Activated CD8-positive, alpha-beta memory T cell treated with anti-CD3 and anti-CD28 coated beads for 36 hours (primary cell): ENCODE data around the gene ATP1A2. TPM values are rescaled to one million over a fixed set of nuclear protein-coding genes. Genes with fewer than 3 reads are reported as not detected.

Experiments
- CTCF ChIA-PET: fragments of 350-600 bp; sonication (Branson Sonifier 250); formaldehyde crosslinking; loops from one replicate; lab custom pipeline; 2021; ENCODE audit warnings: antibody characterized with exemption; lab: Charles Lee
- POLR2A ChIA-PET: fragments of 350-600 bp; sonication (Branson Sonifier 250); formaldehyde crosslinking; loops from one replicate; lab custom pipeline; 2021; ENCODE audit warnings: antibody characterized with exemption; lab: Charles Lee
- total RNA-seq, 2 experiments: library from RNA; stranded (reverse); gene quantifications; one replicate each; pipeline ENCODE4 v1.2.3, GENCODE V29; 2021

Gene ATP1A2
- total RNA-seq = not detected

GRCh38 chr1:160115545-160116282 lies at the start of gene ATP1A2:
TSS of gene ATP1A2 (plus strand) at chr1:160115759. CDS start at chr1:160115862, 103 bp downstream.
- ChIA-PET CTCF (no interaction called here), POLR2A (no interaction called here)

- ChIA-PET POLR2A (no interaction called here), CTCF (interaction anchor here (1.1 to 2.6 kb wide), 4 partner anchors 12 to 21 kb away, joined by 3 to 16 read pairs (median 6); no protein-coding TSS in a partner anchor)
Measured at GRCh38 chr1:160066829-160067745, 48.5 kb upstream of the ATP1A2 start.

GRCh38 chr1:160068225-160068624 lies 47.3 kb upstream of the ATP1A2 start:
- ChIA-PET CTCF (interaction anchor here (1.1 to 2.6 kb wide), 4 partner anchors 9 to 22 kb away, joined by 4 to 16 read pairs (median 10); no protein-coding TSS in a partner anchor), POLR2A (no interaction called here)

DNA sequence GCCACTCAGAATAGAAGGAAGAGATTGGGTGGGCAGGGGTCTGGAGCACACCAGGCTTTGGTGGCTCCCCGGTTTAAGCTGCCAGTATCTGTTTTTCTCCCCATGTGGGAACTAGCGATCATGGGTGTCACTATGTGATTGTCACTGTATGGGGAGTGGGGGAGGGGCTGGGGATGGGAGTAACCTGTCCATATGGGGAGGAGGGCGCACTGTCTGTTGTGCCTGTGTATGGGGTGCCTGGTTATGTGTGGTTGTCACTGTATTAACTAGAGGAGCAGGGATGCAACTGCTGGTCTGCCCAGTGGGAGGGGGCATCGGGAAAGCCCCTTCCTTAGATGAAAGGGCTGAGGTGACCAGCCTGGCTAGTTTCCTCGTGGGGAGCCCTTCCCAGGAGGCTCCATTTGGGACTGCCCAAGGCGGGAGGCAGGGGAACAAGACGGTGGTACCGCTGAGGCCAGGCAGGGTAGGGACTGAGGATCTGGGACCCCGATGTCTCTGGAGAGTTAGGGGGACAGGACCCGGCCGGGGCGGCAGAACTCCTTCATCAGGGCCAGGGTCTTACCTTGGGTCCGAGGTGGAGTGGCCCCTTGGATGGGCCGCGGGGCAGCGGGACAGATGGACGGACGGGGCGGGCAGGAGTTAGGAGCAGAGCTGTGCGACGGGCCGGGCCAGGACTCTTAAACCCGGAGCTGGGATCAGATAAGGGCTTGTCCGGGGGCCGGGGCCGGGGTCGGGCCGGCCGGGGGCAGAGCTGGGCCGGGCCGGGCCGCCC lies 45.9 kb upstream of the ATP1A2 start, which contains the start of gene KCNJ10:
TSS of gene KCNJ10 (minus strand) at position 701 of the 772 bp plus-strand sequence. CDS start 27,628 bp downstream, outside the sequence.
- ChIA-PET CTCF (interaction anchor here (2.4 to 2.6 kb wide), 2 partner anchors 9 to 15 kb away, joined by 11 to 16 read pairs; no protein-coding TSS in a partner anchor), POLR2A (no interaction called here)

GRCh38 chr1:160070243-160071163 lies 45.1 kb upstream of the ATP1A2 start:
- ChIA-PET POLR2A (interaction anchor here (0.6 kb wide), 1 partner anchor 38 kb away, joined by 3 read pairs; no protein-coding TSS in a partner anchor), CTCF (interaction anchor here (1.0 to 2.4 kb wide), 3 partner anchors 8 to 25 kb away, joined by 4 to 11 read pairs (median 5); no protein-coding TSS in a partner anchor)

GRCh38 chr1:160071289-160071688 lies 44.3 kb upstream of the ATP1A2 start:
- POLR2A ChIA-PET = no interaction called here
- CTCF ChIA-PET = interaction anchor here (1.0 to 2.1 kb wide), 3 partner anchors 12 to 25 kb away, joined by 3 to 5 read pairs (median 4); no protein-coding TSS in a partner anchor

GRCh38 chr1:160074865-160075264 lies 40.7 kb upstream of the ATP1A2 start:
- ChIA-PET CTCF (interaction anchor here (1.0 to 2.8 kb wide), 2 partner anchors 11 to 23 kb away, joined by 3 to 11 read pairs; partner anchors contain the start of gene IGSF8), POLR2A (no interaction called here)

GRCh38 chr1:160075836-160076235 lies 39.7 kb upstream of the ATP1A2 start:
- ChIA-PET CTCF (interaction anchor here (0.6 to 7.0 kb wide), 3 partner anchors 22 to 143 kb away, joined by 3 to 56 read pairs (median 3); partner anchors contain the start of gene IGSF8), POLR2A (no interaction called here)

GRCh38 chr1:160076295-160076694 lies 39.3 kb upstream of the ATP1A2 start:
- CTCF ChIA-PET = interaction anchor here (1.1 to 7.0 kb wide), 2 partner anchors 9 to 30 kb away, joined by 3 to 56 read pairs; no protein-coding TSS in a partner anchor
- POLR2A ChIA-PET = no interaction called here

GRCh38 chr1:160077486-160077885 lies 38.1 kb upstream of the ATP1A2 start:
- ChIA-PET POLR2A (interaction anchor here (0.6 kb wide), 1 partner anchor 14 kb away, joined by 4 read pairs; no protein-coding TSS in a partner anchor), CTCF (interaction anchor here (1.1 to 7.0 kb wide), 6 partner anchors 8 to 32 kb away, joined by 3 to 56 read pairs (median 13); partner anchors contain the start of genes IGSF8 and KCNJ10)

DNA sequence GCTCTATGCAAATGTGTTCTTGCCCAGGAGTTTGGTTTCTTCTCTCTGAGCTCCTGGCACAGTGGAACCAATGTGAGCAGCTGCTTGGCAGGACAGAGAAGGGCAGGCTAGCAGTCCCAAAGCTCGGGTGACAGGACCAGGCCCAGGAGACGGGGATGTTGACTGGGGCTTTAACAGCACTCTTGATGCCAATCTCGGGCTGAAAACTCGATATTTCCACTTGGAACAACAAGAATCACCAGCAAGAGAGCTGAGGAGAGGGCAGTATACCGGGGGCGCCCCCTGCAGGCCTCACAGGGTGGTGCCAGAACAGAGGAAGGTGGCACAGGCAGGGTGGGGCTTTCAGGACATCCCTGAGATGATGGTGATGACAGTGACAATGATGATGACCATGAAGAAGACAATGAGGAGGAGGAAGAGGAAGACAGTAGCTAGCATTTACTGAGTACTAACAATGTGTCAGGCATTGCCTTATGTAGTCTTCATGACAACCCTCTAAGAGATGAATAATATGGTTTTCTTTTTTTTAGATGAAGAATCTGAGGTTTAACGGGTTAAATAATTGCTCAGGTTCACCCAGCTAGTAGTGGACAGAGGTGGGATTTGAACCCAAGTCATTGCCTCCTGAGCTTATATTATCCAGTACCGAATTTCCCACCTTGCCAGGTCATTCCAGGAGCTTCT lies 36.9 kb upstream of the ATP1A2 start:
- ChIA-PET CTCF (interaction anchor here (0.6 to 7.0 kb wide), 18 partner anchors 8 to 301 kb away, joined by 3 to 56 read pairs (median 3); partner anchors contain the start of genes IGSF8 and KCNJ10), POLR2A (no interaction called here)

DNA sequence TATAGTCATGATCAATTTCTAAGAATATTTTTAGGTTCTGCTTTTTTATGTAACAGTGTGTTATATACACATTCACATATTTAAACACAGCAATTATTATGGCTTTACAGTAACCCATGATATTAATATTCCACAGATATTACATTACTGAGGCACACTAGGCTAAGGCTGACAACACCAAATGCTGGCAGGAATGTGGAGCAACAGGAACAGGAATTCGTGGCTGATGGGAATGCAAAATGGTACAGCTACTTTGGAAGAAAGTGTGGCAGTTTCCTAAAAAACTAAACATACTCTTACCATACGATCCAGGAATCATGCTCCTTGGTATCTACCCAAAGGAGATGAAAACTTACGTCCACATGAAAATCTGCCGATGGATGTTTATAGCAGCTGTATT lies 36.1 kb upstream of the ATP1A2 start:
- POLR2A ChIA-PET = no interaction called here
- CTCF ChIA-PET = interaction anchor here (0.8 to 7.0 kb wide), 8 partner anchors 9 to 188 kb away, joined by 3 to 56 read pairs (median 4); partner anchors contain the start of gene IGSF8

DNA sequence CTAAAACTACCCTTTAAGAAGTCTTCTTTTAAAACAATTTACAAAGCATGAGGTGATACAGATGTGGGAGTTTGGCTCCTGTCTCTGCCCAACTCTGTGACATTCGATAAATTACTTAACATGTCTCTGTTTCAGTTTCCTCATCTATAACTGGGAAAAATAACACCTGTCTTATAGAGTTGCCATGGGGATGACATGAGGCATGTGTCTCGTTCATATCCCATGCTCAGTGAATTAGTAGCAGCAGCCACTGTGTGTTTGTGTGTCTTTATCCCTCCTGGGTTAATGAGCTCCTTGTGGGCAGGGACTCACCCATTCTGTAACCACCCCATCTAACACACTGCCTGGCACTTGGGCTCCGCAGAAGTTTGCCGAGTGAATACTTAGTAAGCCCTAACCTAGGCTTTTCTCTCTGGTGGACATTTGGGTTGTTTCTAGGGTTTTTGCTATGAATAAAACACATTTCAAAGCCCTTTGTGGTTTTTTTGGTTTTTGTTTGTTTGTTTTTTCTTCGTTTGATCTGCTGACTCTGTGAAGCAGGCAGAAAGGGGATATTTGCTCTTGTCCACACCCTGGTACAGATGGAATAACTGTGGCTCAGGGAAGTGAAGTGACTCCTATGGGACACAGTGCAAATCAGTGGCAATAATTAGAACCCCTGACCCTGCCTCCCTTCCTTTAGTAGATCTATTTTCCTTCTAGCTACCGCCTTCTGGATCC lies 35.0 kb upstream of the ATP1A2 start:
- CTCF ChIA-PET = interaction anchor here (0.6 to 7.0 kb wide), 3 partner anchors 35 to 308 kb away, joined by 3 to 56 read pairs (median 3); partner anchors contain the start of gene PIGM
- POLR2A ChIA-PET = no interaction called here

DNA sequence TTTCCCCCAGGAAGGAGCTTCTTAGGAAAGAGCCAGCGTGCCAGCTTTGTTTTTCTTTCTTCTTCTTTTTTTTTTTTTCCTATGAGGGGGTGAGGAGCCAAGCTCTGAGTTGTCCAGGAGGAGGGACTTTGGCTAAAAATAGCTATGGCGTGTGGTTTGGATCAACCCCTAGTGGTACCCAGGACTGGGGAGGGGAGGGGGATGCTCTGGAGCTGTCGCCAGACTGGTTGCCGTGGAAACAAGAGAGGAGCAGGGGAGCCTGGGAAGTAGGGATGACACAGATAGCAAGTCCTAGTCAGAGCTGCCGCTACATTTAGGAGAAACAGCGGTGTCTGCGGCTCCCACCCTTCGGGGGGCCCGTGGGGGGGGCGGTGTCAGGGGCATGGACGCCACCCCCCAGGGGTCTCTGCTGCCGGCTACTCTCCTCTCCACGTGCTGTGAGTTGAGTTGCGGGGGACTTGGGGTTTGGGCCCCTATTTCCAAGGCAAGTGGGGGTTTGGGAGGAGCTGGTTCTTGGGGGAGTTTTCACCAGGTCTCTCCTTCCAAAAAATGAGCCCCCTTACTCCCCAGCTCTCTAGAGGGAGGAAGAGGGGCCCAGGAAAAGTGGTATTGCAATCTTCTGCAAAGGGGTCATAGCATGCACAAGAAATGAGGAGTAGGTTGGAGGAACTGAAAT lies 34.2 kb upstream of the ATP1A2 start, which contains the start of gene KCNJ9:
TSS of gene KCNJ9 (plus strand) at position 278 of the 676 bp plus-strand sequence. CDS start 2,493 bp downstream, outside the sequence.
- CTCF ChIA-PET = interaction anchor here (0.7 to 7.0 kb wide), 4 partner anchors 29 to 49 kb away, joined by 3 to 56 read pairs (median 3); partner anchors contain the start of gene PIGM

GRCh38 chr1:160082487-160082886 lies 33.1 kb upstream of the ATP1A2 start:
- ChIA-PET POLR2A (no interaction called here), CTCF (interaction anchor here (7.0 kb wide), 1 partner anchor 37 kb away, joined by 56 read pairs; no protein-coding TSS in a partner anchor)

More for the DNA sequence above, 34.2 kb upstream of the ATP1A2 start, which contains the start of gene KCNJ9:
- POLR2A ChIA-PET = no interaction called here
